ENCODE results near the gene GRID1. TPM values are rescaled to one million over a fixed set of nuclear protein-coding genes. Genes with fewer than 3 reads are reported as not detected.

GRID1 gene
- polyA plus RNA-seq, 4 donors = 0.27 to 1.1 (median 0.40) TPM; not detected in 1

DNA sequence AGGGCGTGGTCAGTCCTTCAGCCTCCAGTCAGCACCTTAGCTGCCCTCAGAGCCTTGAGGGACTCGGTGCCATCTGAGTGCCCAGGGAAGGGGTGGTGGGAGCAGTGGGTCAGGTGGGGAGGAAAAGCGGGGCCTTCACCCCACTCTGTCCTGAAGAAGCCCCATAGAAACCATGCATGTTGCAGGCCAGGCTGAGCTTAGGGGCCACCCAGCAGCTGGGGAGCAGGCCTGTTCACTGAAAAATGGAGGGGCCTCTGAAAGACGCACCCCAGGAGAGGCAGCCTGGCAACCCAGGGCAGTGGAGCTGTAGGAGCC, 144.3 kb downstream of the GRID1 start:
- Histone ChIP-seq H3K36me3 (ENCODE audit: control insufficient read depth in 3 of 3, insufficient read depth in 2 of 3, low read depth in 1 of 3, low read length in 3 of 3) (no peaks in the 10 kb centered on the region), H3K4me1 (ENCODE audit: control insufficient read depth in 3 of 3, insufficient read depth in 2 of 3, low read depth in 1 of 3, low read length in 2 of 3) (no peaks in the 10 kb centered on the region), H3K9me3 (ENCODE audit: control insufficient read depth in 2 of 2, insufficient read depth in 1 of 2, low read depth in 1 of 2, low read length in 1 of 2) (no peaks in the 10 kb centered on the region), H3K4me3 (ENCODE audit: low read depth in 1 of 3, low read length in 3 of 3) (no peak overlapping the region), H3K27ac (ENCODE audit: low read depth in 1 of 3, low read length in 2 of 3) (no peak overlapping the region), H3K27me3 (ENCODE audit: control insufficient read depth in 3 of 3, insufficient read depth in 3 of 3, low read length in 3 of 3) (no peaks in the 10 kb centered on the region)
- FAIRE-seq (no peak), DNase-seq (no peak)
- WGBS, 3 donors = 62 to 83% (median 67%) methylated on average over 4 of the region's 4 CpGs

DNA sequence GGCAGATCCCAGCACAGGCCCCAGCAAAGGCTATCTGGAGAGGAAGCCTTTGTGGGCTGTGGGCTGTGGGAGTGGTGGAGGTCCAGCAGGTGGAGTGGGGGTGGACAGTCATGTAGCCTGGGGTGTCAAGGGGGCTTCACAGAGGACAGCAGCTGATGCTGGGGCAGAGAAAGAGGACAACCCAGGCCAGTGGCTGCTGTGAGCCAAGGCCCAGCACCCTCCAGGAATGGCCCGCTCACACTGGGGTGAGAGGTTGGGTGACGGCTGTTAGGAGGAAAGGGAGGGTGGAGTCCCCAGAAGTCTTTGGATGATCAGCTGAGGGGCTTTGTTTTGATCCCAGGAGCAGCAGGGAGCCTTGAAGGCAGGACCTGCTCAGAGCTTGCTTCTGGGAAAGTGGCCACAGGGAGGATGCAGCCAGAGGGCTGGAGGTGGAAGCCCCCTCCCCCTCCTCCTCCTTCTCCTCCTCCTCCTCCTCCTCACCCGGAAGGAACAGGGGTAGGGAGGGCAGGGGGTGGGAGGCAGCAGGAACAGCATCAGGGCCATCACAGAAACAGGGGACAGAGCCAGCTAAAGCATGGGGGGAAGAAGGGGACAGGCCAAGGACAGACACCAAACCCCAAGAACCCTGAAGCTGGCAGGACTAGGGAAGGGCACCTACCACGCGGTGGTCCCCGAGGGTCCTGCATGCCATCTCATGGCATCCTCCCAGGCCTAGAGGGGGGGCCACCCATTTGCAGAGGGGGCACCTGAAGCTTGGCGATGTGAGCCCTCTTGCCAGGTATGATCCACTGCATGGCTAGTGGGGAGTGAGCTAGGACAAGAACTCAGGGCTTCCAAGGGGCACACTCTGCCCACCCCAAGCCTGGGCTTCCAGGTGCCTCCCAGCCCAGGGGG, 144.9 kb downstream of the GRID1 start:
- Histone ChIP-seq H3K36me3 (ENCODE audit: control insufficient read depth in 3 of 3, insufficient read depth in 2 of 3, low read depth in 1 of 3, low read length in 3 of 3) (no peaks in the 10 kb centered on the region), H3K27me3 (ENCODE audit: control insufficient read depth in 3 of 3, insufficient read depth in 3 of 3, low read length in 3 of 3) (no peaks in the 10 kb centered on the region), H3K4me3 (ENCODE audit: low read depth in 1 of 3, low read length in 3 of 3) (no peak overlapping the region), H3K4me1 (ENCODE audit: control insufficient read depth in 3 of 3, insufficient read depth in 2 of 3, low read depth in 1 of 3, low read length in 2 of 3) (no peaks in the 10 kb centered on the region), H3K27ac (ENCODE audit: low read depth in 1 of 3, low read length in 2 of 3) (no peak overlapping the region), H3K9me3 (ENCODE audit: control insufficient read depth in 2 of 2, insufficient read depth in 1 of 2, low read depth in 1 of 2, low read length in 1 of 2) (no peaks in the 10 kb centered on the region)
- 64 to 74% (median 73%) methylated on average over 6 to 7 of the region's 7 CpGs for WGBS, 3 donors
- FAIRE-seq = no peak
- DNase-seq = no peak

DNA sequence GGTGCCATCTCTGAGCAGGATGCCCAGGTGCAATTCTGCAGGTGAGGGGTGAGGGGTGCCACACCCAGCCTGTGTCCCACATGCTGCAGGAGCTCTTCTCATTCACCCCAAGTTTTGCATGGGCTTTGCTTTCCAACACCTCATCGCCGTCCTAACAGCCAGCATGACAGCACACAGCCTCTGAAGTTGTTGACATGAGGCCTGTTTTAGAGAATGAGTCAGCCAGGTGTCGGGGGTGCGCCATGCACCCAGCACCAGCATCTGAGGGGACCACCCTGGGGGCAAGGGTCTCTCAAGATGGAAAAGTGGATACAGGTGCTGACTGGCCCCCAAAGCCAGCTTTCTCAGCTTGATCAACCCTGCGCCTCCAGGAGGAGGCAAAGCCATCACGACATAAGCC, 146.0 kb downstream of the GRID1 start:
- no peak for DNase-seq
- no peak for FAIRE-seq
- no peaks in the 10 kb centered on the region for H3K36me3 ChIP-seq (ENCODE audit: control insufficient read depth in 3 of 3, insufficient read depth in 2 of 3, low read depth in 1 of 3, low read length in 3 of 3)
- H3K4me3 ChIP-seq (ENCODE audit: low read depth in 1 of 3, low read length in 3 of 3) = no peak overlapping the region
- 82 to 89% (median 84%) methylated on average over 6 of the region's 6 CpGs for WGBS, 3 donors
- no peaks in the 10 kb centered on the region for H3K27me3 ChIP-seq (ENCODE audit: control insufficient read depth in 3 of 3, insufficient read depth in 3 of 3, low read length in 3 of 3)
- no peaks in the 10 kb centered on the region for H3K4me1 ChIP-seq (ENCODE audit: control insufficient read depth in 3 of 3, insufficient read depth in 2 of 3, low read depth in 1 of 3, low read length in 2 of 3)
- H3K27ac ChIP-seq (ENCODE audit: low read depth in 1 of 3, low read length in 2 of 3) = no peak overlapping the region
- H3K9me3 ChIP-seq (ENCODE audit: control insufficient read depth in 2 of 2, insufficient read depth in 1 of 2, low read depth in 1 of 2, low read length in 1 of 2) = peaks cover 0 to 2% of the 10 kb centered on the region in 2 donors

DNA sequence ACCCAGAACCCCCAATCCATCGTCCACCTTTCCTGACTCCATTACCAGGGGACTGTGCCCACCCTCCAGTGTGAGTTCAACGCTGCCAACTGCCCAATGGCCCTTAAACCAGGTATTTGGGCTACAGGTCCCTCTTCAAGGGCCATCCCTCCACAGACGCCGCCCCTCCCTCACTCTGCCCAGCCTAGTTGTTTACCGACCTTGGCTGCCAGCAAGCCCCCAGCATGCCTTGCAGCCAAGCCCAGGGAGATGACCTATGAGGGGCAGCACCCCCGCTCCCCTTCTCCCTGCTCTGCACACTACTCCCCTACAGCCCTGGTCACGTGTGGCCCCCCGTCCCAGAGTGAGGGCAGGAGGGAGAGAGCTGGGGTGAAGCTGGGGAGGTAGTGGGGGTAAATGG, 147.3 kb downstream of the GRID1 start:
- peaks cover 0 to 2% of the 10 kb centered on the region in 2 donors for H3K9me3 ChIP-seq (ENCODE audit: control insufficient read depth in 2 of 2, insufficient read depth in 1 of 2, low read depth in 1 of 2, low read length in 1 of 2)
- H3K27me3 ChIP-seq (ENCODE audit: control insufficient read depth in 3 of 3, insufficient read depth in 3 of 3, low read length in 3 of 3) = no peaks in the 10 kb centered on the region
- WGBS, 3 donors = 49 to 67% (median 50%) methylated on average over 8 of the region's 8 CpGs
- H3K27ac ChIP-seq (ENCODE audit: low read depth in 1 of 3, low read length in 2 of 3) = no peak overlapping the region
- H3K4me1 ChIP-seq (ENCODE audit: control insufficient read depth in 3 of 3, insufficient read depth in 2 of 3, low read depth in 1 of 3, low read length in 2 of 3) = no peaks in the 10 kb centered on the region
- H3K4me3 ChIP-seq (ENCODE audit: low read depth in 1 of 3, low read length in 3 of 3) = no peak overlapping the region
- DNase-seq (no peak), FAIRE-seq (no peak)
- no peaks in the 10 kb centered on the region for H3K36me3 ChIP-seq (ENCODE audit: control insufficient read depth in 3 of 3, insufficient read depth in 2 of 3, low read depth in 1 of 3, low read length in 3 of 3)

DNA sequence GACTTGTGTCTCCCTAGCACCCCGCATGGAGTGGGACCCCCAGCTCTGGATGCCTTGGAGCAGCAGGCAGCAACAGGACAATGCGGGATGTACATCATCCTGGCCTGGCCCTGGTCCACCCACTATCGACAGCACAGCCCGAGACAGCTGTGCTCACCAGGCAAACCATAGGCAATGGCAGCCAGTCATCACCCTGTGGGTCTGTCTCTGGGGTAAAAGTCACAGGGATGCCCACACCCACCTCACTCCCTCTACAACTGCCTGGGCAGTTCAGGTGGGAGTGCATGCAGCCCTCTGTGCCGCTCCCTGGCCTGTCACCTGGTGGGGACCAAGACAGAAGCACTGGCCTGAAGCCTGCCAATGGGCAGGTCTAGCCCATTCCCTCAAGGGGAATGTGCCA, 147.8 kb downstream of the GRID1 start:
- Histone ChIP-seq H3K4me1 (ENCODE audit: control insufficient read depth in 3 of 3, insufficient read depth in 2 of 3, low read depth in 1 of 3, low read length in 2 of 3) (no peaks in the 10 kb centered on the region), H3K36me3 (ENCODE audit: control insufficient read depth in 3 of 3, insufficient read depth in 2 of 3, low read depth in 1 of 3, low read length in 3 of 3) (no peaks in the 10 kb centered on the region), H3K4me3 (ENCODE audit: low read depth in 1 of 3, low read length in 3 of 3) (no peak overlapping the region), H3K27me3 (ENCODE audit: control insufficient read depth in 3 of 3, insufficient read depth in 3 of 3, low read length in 3 of 3) (no peaks in the 10 kb centered on the region), H3K9me3 (ENCODE audit: control insufficient read depth in 2 of 2, insufficient read depth in 1 of 2, low read depth in 1 of 2, low read length in 1 of 2) (peaks cover 0 to 2% of the 10 kb centered on the region in 2 donors), H3K27ac (ENCODE audit: low read depth in 1 of 3, low read length in 2 of 3) (no peak overlapping the region)
- WGBS, 3 donors = 87 to 90% (median 88%) methylated on average over 5 of the region's 5 CpGs
- DNase-seq (no peak), FAIRE-seq (no peak)

DNA sequence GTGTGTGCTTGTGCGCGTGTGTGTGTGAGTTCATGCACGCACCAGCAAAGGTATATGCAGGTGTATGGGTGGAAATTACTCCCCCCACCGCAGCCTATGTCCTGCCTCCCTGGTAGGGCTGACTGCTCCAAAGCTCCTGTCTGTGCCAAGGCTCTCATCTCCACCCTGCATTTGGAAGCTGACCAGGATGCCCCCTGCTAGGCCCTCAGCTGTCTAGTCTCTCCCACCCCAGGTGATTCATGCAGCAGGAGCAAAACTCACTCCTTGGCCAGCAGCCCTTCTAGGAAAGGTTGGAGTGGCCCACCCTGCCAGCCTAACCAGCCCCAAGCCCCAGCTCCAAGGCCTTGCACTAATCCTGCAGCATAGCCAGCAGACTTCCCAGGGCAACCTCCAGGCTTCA, 148.4 kb downstream of the GRID1 start:
- WGBS, 3 donors = 88 to 94% (median 89%) methylated on average over 4 of the region's 4 CpGs
- Histone ChIP-seq H3K9me3 (ENCODE audit: control insufficient read depth in 2 of 2, insufficient read depth in 1 of 2, low read depth in 1 of 2, low read length in 1 of 2) (peaks cover 0 to 2% of the 10 kb centered on the region in 2 donors), H3K36me3 (ENCODE audit: control insufficient read depth in 3 of 3, insufficient read depth in 2 of 3, low read depth in 1 of 3, low read length in 3 of 3) (no peaks in the 10 kb centered on the region), H3K4me1 (ENCODE audit: control insufficient read depth in 3 of 3, insufficient read depth in 2 of 3, low read depth in 1 of 3, low read length in 2 of 3) (no peaks in the 10 kb centered on the region), H3K27me3 (ENCODE audit: control insufficient read depth in 3 of 3, insufficient read depth in 3 of 3, low read length in 3 of 3) (no peaks in the 10 kb centered on the region), H3K4me3 (ENCODE audit: low read depth in 1 of 3, low read length in 3 of 3) (no peak overlapping the region), H3K27ac (ENCODE audit: low read depth in 1 of 3, low read length in 2 of 3) (no peak overlapping the region)
- DNase-seq (no peak), FAIRE-seq (no peak)

DNA sequence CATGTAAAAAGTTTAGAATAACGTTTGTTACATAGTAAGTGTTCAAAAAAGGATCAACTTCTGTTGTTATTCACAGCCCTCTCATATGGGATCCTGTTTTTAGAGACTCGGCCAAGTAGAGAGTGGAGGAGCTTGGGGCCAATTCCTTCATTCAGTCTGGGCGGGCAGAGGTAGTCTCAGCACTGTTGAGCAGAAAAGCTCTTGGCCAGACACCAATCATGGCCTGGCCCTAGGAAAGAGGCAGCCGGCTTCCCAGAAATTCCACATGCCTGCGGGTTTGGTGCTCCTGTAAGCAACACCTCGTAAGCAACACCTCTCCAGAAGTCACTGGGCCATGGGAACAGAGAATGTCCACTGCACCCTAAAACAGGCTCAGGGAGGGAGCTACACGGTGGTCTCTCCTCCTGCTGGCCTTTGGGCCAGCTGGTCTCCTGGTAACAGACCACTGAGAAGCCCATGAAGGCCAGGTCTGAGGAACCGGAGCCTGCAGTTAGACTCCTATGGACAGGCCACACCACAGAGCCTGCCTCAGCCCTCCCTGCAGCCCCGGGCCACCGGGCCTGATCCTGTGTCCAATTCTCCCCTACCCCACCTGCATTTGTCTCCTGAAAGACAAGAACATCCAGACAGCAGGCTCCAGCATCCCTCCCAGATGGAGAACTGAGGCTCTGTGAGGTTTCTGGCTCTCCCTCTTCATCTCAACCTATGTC, 149.1 kb downstream of the GRID1 start:
- no peaks in the 10 kb centered on the region for H3K27me3 ChIP-seq (ENCODE audit: control insufficient read depth in 3 of 3, insufficient read depth in 3 of 3, low read length in 3 of 3)
- FAIRE-seq (no peak), DNase-seq (no peak)
- H3K9me3 ChIP-seq (ENCODE audit: control insufficient read depth in 2 of 2, insufficient read depth in 1 of 2, low read depth in 1 of 2, low read length in 1 of 2) = peaks cover 0 to 2% of the 10 kb centered on the region in 2 donors
- H3K36me3 ChIP-seq (ENCODE audit: control insufficient read depth in 3 of 3, insufficient read depth in 2 of 3, low read depth in 1 of 3, low read length in 3 of 3) = no peaks in the 10 kb centered on the region
- H3K4me1 ChIP-seq (ENCODE audit: control insufficient read depth in 3 of 3, insufficient read depth in 2 of 3, low read depth in 1 of 3, low read length in 2 of 3) = no peaks in the 10 kb centered on the region
- H3K27ac ChIP-seq (ENCODE audit: low read depth in 1 of 3, low read length in 2 of 3) = no peak overlapping the region
- 69 to 81% (median 80%) methylated on average over 10 of the region's 10 CpGs for WGBS, 3 donors
- no peak overlapping the region for H3K4me3 ChIP-seq (ENCODE audit: low read depth in 1 of 3, low read length in 3 of 3)

DNA sequence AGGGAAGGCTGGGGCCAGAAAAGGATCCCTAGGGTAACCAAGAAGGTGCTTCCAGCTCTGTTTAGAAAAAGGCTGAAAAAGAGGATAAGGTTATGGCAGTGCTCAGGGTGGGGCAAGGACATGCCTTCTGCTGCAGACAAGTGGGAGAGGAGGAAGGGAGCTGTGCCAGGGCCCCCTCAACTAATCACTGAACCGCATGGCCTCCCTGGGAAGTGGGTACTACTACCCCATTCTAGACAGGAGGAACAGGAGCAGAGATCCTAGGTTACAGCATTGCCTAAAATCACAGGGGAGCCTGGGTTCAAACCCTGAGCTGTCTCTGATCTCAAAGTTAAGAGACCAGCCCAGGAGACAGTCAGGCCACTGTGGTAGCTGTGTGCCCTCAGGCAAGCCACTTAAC, 149.7 kb downstream of the GRID1 start:
- DNase-seq (no peak), FAIRE-seq (no peak)
- Histone ChIP-seq H3K36me3 (ENCODE audit: control insufficient read depth in 3 of 3, insufficient read depth in 2 of 3, low read depth in 1 of 3, low read length in 3 of 3) (no peaks in the 10 kb centered on the region), H3K27me3 (ENCODE audit: control insufficient read depth in 3 of 3, insufficient read depth in 3 of 3, low read length in 3 of 3) (no peaks in the 10 kb centered on the region), H3K27ac (ENCODE audit: low read depth in 1 of 3, low read length in 2 of 3) (no peak overlapping the region), H3K9me3 (ENCODE audit: control insufficient read depth in 2 of 2, insufficient read depth in 1 of 2, low read depth in 1 of 2, low read length in 1 of 2) (peaks cover 0 to 2% of the 10 kb centered on the region in 2 donors), H3K4me3 (ENCODE audit: low read depth in 1 of 3, low read length in 3 of 3) (no peak overlapping the region), H3K4me1 (ENCODE audit: control insufficient read depth in 3 of 3, insufficient read depth in 2 of 3, low read depth in 1 of 3, low read length in 2 of 3) (no peaks in the 10 kb centered on the region)
- 80 to 100% (median 82%) methylated on average over 1 of the region's 1 CpG for WGBS, 3 donors
